Astrocyte of the cerebellum (primary cell): ENCODE results near the gene NKTR.
"Not testable (repeated sequence)": the region's sequence is repeated elsewhere in the genome, so short reads cannot be mapped to it uniquely, and the experiment has no call there.

Experiments used
- DNase-seq: peaks from one replicate; pipeline ENCODE4 v3.0.0-alpha.2; 2011; ENCODE audit warnings: low read depth
- H3K4me3 ChIP-seq: 2 replicates; pipeline ENCODE4 v1.5.1; 2011; ENCODE audit warnings: mild to moderate bottlenecking, low read depth, low read length, moderate library complexity
- CTCF ChIP-seq: IDR thresholded peaks from 2 replicates; pipeline ENCODE4 v1.5.1; 2012; ENCODE audit warnings: low read length, low read depth, moderate library complexity, mild to moderate bottlenecking; ENCODE audit errors: missing control alignments
- in situ Hi-C: cut with HindIII; loops from 2 replicates; pipeline ENCODE4 v1.10.0; 2017; ENCODE audit warnings: low sequenced_read_pairs

The NKTR gene

GRCh38 chr3:42595682-42596081, 4.8 kb upstream of the NKTR start:
- in situ Hi-C loops = no loop called here
- no peak for TF ChIP-seq CTCF
- no peak overlapping the region for H3K4me3 ChIP-seq
- no peak for DNase-seq

- H3K4me3 ChIP-seq, in situ Hi-C loops, DNase-seq: not testable (repeated sequence)
These were observed 3.4 kb upstream of the NKTR start for GRCh38 chr3:42597098-42597497.

GRCh38 chr3:42600958-42601675, 631 bp downstream of the NKTR start:
- no peak for TF ChIP-seq CTCF
- DNase-seq = peak; percentile 20
- peak overlapping the region; percentile 83 for H3K4me3 ChIP-seq
- in situ Hi-C loops = no loop called here

- in situ Hi-C loops = no loop called here
- TF ChIP-seq CTCF = peak; percentile 12
- no peak for DNase-seq
- peak overlapping the region; percentile 83 for H3K4me3 ChIP-seq
These were observed 1.6 kb downstream of the NKTR start for GRCh38 chr3:42601896-42602581.

- TF ChIP-seq CTCF = no peak
- no peak overlapping the region for H3K4me3 ChIP-seq
- DNase-seq = no peak
- in situ Hi-C loops = no loop called here
These were observed 2.5 kb downstream of the NKTR start for GRCh38 chr3:42602961-42603360.

GRCh38 chr3:42605546-42606173, 5.2 kb downstream of the NKTR start:
- no peak for DNase-seq
- H3K4me3 ChIP-seq = no peak overlapping the region
- no peak for TF ChIP-seq CTCF
- in situ Hi-C loops = no loop called here

- DNase-seq = peak; percentile 39
- in situ Hi-C loops = no loop called here
- no peak overlapping the region for H3K4me3 ChIP-seq
- no peak for TF ChIP-seq CTCF
These were observed 8.1 kb downstream of the NKTR start for GRCh38 chr3:42608581-42608980.
